DMS114 treated with DMSO at 0.1 percent for 48 hours (cell line): ENCODE data around the gene DNPH1.

ENCODE experiments used
- DNase-seq: peaks from one replicate; lab custom pipeline; 2025; ENCODE audit not compliant: unreplicated experiment; lab: John Stamatoyannopoulos, UW

The DNPH1 gene

DNA sequence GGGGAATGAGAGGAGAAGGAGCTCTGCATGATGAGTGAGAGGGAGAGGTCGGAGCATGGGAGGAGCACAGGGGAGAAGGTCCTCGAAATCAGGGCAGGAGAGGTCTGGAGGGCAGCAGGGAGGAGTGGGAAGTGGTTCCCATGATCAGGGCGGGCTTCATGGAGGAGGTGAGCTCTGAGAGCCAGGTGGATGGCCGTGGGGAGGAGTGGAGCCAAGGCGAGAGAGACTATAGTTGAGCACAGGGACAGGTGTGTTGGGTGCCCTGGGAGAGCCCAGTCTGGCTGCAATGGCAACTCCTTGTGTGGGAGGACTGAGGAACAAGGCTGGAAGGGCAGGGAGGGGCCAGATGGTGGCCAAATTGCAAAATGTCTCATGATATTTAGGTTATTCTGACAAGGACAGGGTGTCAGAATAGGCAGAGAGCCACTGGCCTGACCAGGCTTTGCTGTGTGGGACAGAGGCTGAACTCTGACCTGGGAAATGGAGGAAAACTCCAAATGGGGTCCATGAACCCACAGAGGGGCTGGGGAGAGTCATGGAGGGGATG is 35.4 kb upstream of the DNPH1 start:
- DNase-seq = no peak

- DNase-seq = peak; percentile 62
Observed at GRCh38 chr6:43263314-43264178, 34.3 kb upstream of the DNPH1 start.

DNA sequence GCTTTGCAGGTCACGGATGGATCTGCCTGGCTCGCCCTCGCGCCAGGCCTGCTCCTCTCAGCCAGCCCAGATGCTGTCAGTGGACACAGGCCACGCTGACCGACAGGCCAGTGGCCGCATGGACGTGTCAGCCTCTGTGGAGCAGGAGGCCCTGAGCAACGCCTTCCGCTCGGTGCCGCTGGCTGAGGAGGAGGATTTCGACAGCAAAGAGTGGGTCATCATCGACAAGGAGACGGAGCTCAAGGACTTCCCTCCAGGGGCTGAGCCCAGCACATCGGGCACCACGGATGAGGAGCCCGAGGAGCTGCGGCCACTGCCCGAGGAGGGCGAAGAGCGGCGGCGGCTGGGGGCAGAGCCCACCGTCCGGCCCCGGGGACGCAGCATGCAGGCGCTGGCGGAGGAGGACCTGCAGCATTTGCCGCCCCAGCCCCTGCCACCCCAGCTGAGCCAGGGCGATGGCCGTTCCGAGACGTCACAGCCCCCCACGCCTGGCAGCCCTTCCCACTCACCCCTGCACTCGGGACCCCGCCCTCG is 33.6 kb upstream of the DNPH1 start:
- no peak for DNase-seq

DNA sequence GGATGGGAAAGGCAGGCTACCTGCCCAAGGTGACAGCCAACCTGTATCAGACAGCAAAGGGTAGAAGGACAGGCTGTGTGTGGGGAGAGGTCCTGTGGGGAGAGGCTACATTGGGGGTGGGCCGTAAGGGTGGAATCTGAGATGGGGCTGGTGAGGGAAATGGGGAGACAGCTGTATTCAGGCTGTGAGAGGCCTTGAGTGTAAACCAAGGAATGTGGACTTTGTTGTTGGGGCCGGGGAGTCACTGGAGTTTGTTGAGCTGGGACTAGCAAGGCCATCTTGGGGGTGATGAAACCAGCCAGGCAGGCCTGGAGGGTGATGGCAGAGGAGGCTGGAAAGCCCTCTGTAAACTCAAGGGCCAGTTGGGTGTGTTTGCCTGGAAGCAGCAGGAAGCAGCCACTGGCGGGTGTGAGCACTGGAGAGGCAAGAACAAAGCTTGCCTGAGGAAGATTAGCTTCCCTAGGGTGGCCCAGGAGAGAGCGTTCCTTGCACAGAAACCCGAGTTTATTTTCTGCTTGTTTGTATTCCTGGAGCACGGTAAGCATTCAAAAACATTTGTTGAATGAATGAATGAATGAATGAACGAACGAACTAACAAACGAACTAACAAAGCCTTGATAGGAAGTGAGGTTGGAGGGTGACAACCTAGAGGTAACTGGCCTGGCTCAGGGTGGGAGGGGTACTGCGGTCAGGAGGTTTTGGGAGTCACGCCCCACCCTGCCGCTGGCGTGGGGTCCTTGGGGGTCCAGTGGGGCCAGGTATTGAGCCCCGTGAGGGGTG is 32.9 kb upstream of the DNPH1 start:
- DNase-seq = no peak

DNA sequence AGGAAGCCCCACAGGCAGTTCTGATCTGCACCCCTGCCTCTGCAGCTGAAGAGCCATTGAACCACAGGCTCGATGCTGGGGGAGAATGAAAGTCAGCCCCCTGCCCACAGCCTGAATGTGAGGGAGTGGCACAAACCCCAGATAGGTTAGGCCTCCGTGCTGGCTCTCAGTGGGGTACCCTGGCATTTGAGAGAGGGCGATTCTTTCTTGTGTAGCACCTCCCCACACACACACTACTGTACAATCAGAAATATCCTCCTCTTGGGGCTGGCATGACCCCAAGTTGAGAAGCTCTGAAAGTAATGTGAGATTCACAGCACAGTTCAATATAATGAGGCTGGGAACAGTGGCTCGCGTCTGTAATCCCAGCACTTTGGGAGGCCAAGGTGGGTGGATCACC is 31.9 kb upstream of the DNPH1 start:
- DNase-seq = no peak

DNA sequence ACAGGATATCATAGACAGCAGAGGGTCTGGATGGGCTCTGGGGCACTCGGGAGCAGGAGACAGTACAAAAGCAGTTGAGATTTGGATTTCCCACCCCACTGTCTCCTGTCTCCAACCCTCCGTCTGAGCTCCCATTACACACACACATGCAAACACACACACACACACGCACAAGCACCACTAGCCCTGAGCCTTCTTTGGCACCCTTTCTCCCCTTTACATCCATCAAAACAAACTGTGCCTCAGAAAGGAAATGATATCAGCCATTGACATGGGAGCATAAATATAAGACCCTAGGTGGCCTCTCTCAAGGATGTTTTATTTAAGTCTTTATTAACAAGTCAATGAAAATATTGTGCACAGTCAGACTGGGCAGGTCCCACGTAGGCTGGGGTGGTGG is 31.5 kb upstream of the DNPH1 start:
- DNase-seq = no peak

DNA sequence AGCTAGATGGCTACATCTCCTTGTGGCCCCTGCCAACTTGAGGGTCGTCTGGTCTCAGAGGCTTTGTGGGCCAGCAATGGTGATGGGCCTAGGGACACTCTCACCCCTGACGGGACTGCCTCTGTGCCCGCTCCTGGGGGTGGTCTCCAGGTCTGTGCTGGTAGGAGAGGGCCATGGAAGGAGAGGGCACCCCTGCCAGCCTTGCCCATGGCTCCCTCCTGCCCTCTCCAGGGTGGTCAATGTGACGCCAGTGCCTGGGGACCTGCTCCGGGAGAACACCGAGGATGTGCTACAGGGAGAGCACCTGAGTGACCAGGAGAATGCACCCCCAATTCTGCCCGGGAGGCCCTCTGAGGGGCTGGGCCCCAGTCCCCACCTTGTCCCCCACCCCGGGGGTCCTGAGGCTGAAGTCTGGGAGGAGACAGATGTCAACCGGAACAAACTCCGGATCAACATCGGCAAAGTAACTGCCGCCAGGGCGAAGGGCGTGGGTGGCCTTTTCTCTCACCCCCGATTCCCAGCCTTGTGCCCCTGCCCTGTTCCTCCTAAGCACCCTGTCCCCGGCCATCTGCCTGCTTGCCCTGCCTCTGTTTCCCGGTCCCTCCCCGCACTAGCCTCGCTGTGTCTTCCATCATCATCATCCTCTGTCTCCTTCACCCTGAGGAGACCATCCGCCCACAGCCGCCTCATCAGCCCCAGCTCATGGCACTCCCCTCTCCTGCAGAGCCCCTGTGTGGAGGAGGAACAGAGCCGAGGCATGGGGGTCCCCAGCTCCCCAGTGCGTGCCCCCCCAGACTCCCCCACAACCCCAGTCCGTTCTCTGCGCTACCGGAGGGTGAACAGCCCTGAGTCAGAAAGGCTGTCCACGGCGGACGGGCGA is 29.8 kb upstream of the DNPH1 start:
- no peak for DNase-seq

- DNase-seq = no peak
Observed at GRCh38 chr6:43258180-43258579, 28.9 kb upstream of the DNPH1 start.

DNA sequence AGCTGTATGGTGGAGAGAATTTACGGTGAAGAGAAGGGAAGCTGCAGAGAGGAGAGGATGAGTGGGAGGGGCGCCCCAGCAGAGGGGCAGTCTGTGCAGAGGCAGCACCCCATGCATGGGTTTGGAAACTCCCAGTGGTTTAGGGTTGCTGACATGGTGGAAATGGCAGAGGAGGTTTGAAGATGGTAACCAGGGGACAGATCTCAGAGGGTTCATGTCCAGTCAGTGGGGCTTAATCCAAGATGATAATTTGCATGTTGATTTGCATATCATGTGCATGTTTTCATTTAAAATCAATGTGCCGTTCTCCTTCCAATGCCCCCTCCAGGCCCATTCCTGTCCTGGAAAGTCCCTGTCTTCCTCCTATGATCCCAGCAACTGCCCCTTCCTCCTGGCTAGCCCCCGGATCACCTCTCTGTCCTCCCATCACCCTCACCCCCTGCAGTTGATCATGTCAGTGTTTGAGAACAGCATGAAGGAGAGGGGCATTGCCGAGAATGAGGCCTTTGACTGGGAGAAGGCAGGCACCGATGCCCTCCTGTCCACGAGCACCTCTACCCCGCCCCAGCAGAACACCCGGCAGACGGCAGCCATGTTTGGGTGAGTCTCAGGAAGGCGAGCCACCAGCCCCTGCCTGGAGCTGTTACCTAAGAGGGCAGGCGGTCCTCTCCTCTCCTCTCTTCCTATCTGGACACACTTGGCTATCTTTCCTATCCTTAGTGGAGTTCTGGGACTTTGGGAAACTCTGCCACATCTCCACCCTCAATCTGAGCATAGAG is 28.3 kb upstream of the DNPH1 start:
- DNase-seq = no peak

DNA sequence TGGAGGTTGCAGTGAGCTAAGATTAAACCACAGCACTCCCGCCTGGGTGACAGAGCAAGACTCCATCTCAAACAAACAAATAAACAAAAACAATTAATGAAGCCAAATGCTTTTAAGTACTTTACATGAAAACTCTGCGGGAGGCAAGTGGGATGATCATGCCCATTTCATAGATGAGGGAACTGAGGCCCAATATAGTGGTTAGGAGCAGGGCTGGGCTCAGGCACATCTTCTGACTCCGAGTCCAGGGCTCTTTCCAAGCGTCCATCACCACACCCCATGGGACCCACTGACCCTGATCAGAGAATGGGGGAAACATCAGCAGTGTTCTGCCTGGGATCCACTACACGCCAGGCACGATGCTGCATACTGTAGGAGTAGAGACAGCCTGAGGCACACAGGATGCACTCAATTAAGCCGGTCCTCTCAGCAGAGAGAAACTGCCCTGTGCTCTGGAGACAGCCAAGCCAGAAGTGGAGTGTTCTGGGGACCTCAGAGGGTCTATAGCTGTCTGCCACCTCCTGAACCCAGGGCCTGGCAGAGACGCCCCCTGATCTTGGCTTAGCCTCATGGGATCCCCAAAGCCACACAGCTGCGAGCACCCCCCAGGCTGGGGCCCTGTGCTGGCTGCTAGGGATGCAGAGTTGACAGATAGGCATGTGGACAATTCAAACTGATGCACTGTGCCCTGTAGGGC is 27.5 kb upstream of the DNPH1 start:
- no peak for DNase-seq

- no peak for DNase-seq
Observed at GRCh38 chr6:43255408-43256054, 26.2 kb upstream of the DNPH1 start.

DNA sequence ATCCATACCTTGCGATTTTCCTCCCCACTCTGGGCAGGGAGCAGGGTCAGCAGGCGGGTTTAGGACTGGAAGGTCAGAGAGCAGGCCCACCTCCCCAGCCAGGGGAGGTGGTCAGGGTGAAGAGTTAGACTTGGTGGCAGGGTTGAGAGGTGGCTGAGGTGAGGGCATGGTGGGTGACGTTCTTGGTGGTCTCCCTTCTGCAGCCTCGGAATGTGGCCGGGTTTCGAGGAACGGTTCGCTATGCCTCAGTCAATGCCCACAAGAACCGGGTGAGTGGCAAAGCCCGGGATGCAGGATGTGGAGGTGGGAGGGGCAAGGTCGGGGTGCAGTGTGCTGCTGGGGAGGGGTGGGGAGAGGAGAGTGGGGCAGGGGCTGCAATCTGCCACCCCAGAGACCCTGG is 25.6 kb upstream of the DNPH1 start:
- DNase-seq = no peak

- DNase-seq = no peak
Observed at GRCh38 chr6:43254138-43254817, 25.0 kb upstream of the DNPH1 start.

DNA sequence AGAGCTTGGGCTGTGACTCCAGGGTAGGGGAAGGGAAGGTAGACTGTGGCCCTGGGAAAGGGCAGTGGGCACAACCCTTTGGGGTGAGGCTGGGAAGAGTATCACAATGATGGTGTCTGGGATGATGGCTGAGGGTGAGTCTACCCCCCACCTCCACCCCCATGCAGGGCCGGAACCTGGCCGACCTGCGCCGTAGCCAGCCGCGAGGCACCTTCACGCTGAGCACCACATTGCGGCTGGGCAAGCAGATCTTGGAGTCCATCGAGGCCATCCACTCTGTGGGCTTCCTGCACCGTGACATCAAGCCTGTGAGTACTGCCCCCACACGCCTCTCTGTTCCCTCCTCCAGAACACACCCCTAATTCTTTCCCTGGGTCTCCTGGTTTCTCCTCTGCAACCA is 24.1 kb upstream of the DNPH1 start:
- no peak for DNase-seq

- no peak for DNase-seq
Observed at GRCh38 chr6:43250992-43251373, 21.7 kb upstream of the DNPH1 start.

DNA sequence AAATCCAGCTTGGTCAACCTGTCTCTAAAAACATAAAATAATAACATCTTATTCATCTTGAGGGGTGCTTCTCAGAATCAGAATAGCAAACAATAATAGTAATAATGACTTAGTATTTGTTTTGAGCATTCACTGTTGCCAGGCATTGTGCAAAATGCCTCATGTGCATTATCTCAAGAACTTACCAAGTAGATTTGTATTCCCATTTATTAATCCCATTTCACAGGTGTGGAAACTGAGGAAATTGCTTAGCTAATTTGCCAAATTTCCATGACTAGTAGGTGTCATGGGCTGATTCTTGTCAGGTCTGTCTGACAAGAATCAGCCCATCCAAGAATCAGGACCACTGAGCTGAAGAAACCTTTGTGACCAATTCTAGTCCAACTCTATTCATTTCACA is 19.5 kb upstream of the DNPH1 start:
- DNase-seq = no peak

DNA sequence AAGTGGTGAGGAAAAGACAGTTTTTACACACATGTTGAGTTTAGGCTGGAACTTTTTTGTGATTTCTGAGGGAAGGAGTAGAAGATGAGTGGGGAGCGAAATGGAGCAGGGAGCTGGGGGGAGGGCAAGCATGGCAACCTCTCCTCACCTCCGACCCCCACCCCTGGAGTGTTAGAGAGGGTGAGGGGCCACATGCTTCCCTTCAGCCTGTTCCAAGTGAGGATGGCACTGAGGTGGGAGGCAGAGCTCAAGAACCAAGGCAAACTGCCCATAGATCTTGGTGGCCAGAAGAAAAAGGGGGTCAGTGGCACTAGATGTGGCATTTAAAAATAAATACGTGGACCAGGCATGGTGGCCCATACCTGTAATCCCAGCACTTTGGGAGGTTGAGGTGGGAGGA is 18.8 kb upstream of the DNPH1 start:
- DNase-seq = no peak
